ENCODE data around the gene C20orf141. TPM values are rescaled to one million over a fixed set of nuclear protein-coding genes. Genes with fewer than 3 reads are reported as not detected.

Gene C20orf141
- total RNA-seq, 1 experiment from 2014 or later = not detected

GRCh38 chr20:2820896-2821869 is 6.4 kb downstream of the C20orf141 start:
- Histone ChIP-seq H3K9me3 (ENCODE audit: insufficient read depth, low read depth) (no peaks in the 10 kb centered on the region), H3K4me1 (replicated peaks; ENCODE audit: insufficient read depth) (no peaks in the 10 kb centered on the region), H3K27ac (no peak overlapping the region), H3K79me2 (ENCODE audit: low read depth) (no peaks in the 10 kb centered on the region), H3K4me3 (no peak overlapping the region), H4K20me1 (ENCODE audit: insufficient read depth) (no peaks in the 10 kb centered on the region), H3K4me2 (no peak overlapping the region), H3K9me2 (ENCODE audit: insufficient read depth) (no peaks in the 10 kb centered on the region), H2AFZ (no peak overlapping the region), H3K36me3 (ENCODE audit: low read depth) (no peaks in the 10 kb centered on the region), H3K27me3 (ENCODE audit: insufficient read depth, low read depth) (no peaks in the 10 kb centered on the region), H3F3A (ENCODE audit: insufficient read depth, low read depth) (no peaks in the 10 kb centered on the region)
- DNase-seq = no peak
- ChIA-PET CTCF (no interaction called here), POLR2A (ENCODE audit: unreplicated experiment) (no interaction called here)
- no peak for TF ChIP-seq EZH2 (IDR thresholded peaks at IDR 0.05; ENCODE audit: low read depth)
- TF ChIP-seq, protein P1, sequence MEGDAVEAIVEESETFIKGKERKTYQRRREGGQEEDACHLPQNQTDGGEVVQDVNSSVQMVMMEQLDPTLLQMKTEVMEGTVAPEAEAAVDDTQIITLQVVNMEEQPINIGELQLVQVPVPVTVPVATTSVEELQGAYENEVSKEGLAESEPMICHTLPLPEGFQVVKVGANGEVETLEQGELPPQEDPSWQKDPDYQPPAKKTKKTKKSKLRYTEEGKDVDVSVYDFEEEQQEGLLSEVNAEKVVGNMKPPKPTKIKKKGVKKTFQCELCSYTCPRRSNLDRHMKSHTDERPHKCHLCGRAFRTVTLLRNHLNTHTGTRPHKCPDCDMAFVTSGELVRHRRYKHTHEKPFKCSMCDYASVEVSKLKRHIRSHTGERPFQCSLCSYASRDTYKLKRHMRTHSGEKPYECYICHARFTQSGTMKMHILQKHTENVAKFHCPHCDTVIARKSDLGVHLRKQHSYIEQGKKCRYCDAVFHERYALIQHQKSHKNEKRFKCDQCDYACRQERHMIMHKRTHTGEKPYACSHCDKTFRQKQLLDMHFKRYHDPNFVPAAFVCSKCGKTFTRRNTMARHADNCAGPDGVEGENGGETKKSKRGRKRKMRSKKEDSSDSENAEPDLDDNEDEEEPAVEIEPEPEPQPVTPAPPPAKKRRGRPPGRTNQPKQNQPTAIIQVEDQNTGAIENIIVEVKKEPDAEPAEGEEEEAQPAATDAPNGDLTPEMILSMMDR (conservative IDR thresholded peaks at IDR 0.05) = no peak
- BruUV-seq (replicated peaks) = no TSS peak
- intact Hi-C loops (cut with micrococcal nuclease; ENCODE audit: unreplicated experiment) = no loop called here

DNA sequence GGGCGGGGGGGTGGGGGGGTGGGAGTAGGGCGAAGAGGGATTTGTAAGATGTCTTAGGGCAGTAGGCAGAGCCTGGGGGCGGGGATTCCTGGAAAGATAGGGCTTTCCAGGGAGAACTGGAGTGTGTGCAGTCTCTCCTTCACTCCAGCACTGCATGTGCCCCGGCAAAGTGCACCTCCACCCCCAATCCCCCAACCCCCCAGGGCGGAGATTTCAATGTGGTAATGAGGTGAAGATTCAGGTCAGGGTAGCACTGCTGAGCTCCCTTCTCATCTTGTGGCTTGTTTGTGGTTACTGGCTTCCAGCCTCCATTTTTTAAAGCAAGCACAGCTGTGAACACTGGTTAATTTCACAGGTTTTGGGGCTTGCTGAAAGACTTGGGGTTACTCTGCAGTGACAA is 7.3 kb downstream of the C20orf141 start:
- H3K27me3 ChIP-seq (ENCODE audit: insufficient read depth, low read depth) = no peaks in the 10 kb centered on the region
- no peak overlapping the region for H3K27ac ChIP-seq
- no peak overlapping the region for H3K4me3 ChIP-seq
- POLR2A ChIA-PET (ENCODE audit: unreplicated experiment) = no interaction called here
- no TSS peak for BruUV-seq (replicated peaks)
- H3K79me2 ChIP-seq (ENCODE audit: low read depth) = no peaks in the 10 kb centered on the region
- H3K4me1 ChIP-seq (replicated peaks; ENCODE audit: insufficient read depth) = no peaks in the 10 kb centered on the region
- intact Hi-C loops (cut with micrococcal nuclease; ENCODE audit: unreplicated experiment) = no loop called here
- no peak overlapping the region for H3K4me2 ChIP-seq
- no peaks in the 10 kb centered on the region for H4K20me1 ChIP-seq (ENCODE audit: insufficient read depth)
- CTCF ChIA-PET = no interaction called here
- no peaks in the 10 kb centered on the region for H3K9me3 ChIP-seq (ENCODE audit: insufficient read depth, low read depth)
- no peaks in the 10 kb centered on the region for H3K9me2 ChIP-seq (ENCODE audit: insufficient read depth)
- H3F3A ChIP-seq (ENCODE audit: insufficient read depth, low read depth) = no peaks in the 10 kb centered on the region
- no peaks in the 10 kb centered on the region for H3K36me3 ChIP-seq (ENCODE audit: low read depth)
- H2AFZ ChIP-seq = no peak overlapping the region
- TF ChIP-seq, protein P1 (conservative IDR thresholded peaks at IDR 0.05) = no peak
- no peak for TF ChIP-seq EZH2 (IDR thresholded peaks at IDR 0.05; ENCODE audit: low read depth)
- no peak for DNase-seq

DNA sequence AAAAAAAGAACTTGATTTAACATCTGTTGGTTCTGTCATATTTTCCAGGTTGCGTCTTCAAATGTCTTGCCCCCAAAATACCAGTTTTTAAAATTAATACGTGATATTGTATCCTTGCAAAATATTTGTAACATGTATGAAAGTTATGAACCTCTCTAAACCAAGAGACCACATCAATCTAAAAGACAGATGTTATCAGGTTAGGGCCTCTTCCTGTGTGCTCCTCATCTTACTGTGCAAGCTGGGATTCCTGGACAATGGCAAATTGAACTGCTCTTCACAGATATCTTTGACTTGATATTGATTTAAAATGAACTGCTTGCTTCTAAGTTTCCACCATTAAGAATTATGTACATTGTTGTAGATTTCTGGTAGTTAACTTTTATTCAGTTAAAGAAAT is 11.0 kb downstream of the C20orf141 start:
- Histone ChIP-seq H3K79me2 (ENCODE audit: low read depth) (no peaks in the 10 kb centered on the region), H3K27ac (no peak overlapping the region), H3K9me3 (ENCODE audit: insufficient read depth, low read depth) (no peaks in the 10 kb centered on the region; the same call in 1 of the 2 replicates), H3K9me2 (ENCODE audit: insufficient read depth) (no peaks in the 10 kb centered on the region), H4K20me1 (ENCODE audit: insufficient read depth) (no peaks in the 10 kb centered on the region), H3K36me3 (ENCODE audit: low read depth) (no peaks in the 10 kb centered on the region), H2AFZ (no peak overlapping the region), H3K4me3 (no peak overlapping the region), H3F3A (ENCODE audit: insufficient read depth, low read depth) (no peaks in the 10 kb centered on the region), H3K4me2 (no peak overlapping the region), H3K4me1 (replicated peaks; ENCODE audit: insufficient read depth) (peaks cover 7% of the 10 kb centered on the region; the same call in 1 of the 2 replicates), H3K27me3 (ENCODE audit: insufficient read depth, low read depth) (no peaks in the 10 kb centered on the region)
- BruUV-seq (replicated peaks) = no TSS peak
- DNase-seq = no peak
- ChIA-PET POLR2A (ENCODE audit: unreplicated experiment) (interaction anchor here (0.6 kb wide), 1 partner anchor 117 kb away, joined by 5 read pairs; no protein-coding TSS in a partner anchor), CTCF (no interaction called here)
- intact Hi-C loops (cut with micrococcal nuclease; ENCODE audit: unreplicated experiment) = no loop called here
- TF ChIP-seq, protein P1 (conservative IDR thresholded peaks at IDR 0.05) = no peak
- no peak for TF ChIP-seq EZH2 (IDR thresholded peaks at IDR 0.05; ENCODE audit: low read depth)
